LNCaP clone FGC (cell line): ENCODE measurements around the gene HCN2.

Source experiments
- DNase-seq: peaks from one replicate; pipeline ENCODE4 v3.0.0-alpha.2; 2011; ENCODE audit warnings: low read depth
- H3K4me3 ChIP-seq: 2 replicates; pipeline ENCODE4 v1.5.1; 2011; ENCODE audit warnings: mild to moderate bottlenecking, low read depth, low read length, control low read depth
- CTCF ChIP-seq: IDR thresholded peaks from 2 replicates; pipeline ENCODE4 v1.5.1; 2012; ENCODE audit warnings: mild to moderate bottlenecking; ENCODE audit not compliant: control insufficient read depth, insufficient read depth; ENCODE audit errors: extremely low read depth

Gene HCN2

GRCh38 chr19:572140-572742, 17.4 kb upstream of the HCN2 start, which contains the start of gene BSG:
Gene BSG, plus strand, starts transcription at chr19:572596. Its CDS starts 39 bp downstream, at chr19:572635.
- DNase-seq, result peak; percentile 90
- H3K4me3 ChIP-seq, result peak within 1 kb of the TSS; percentile 97
- no peak for TF ChIP-seq CTCF

GRCh38 chr19:572743-573518, 16.8 kb upstream of the HCN2 start:
- no peak for TF ChIP-seq CTCF

GRCh38 chr19:573519-573825, 16.2 kb upstream of the HCN2 start:
- no peak for TF ChIP-seq CTCF
- no peak for DNase-seq
- H3K4me3 ChIP-seq, result peak overlapping the region; percentile 97

More at GRCh38 chr19:572743-573518, 16.8 kb upstream of the HCN2 start:
- H3K4me3 ChIP-seq, result peak overlapping the region; percentile 97
- DNase-seq, result peak; percentile 34

GRCh38 chr19:574658-575526, 14.8 kb upstream of the HCN2 start:
- no peak for DNase-seq
- peak overlapping the region; percentile 50 for H3K4me3 ChIP-seq
- no peak for TF ChIP-seq CTCF

- no peak for DNase-seq
- peak overlapping the region; percentile 50 for H3K4me3 ChIP-seq
- TF ChIP-seq CTCF, result no peak
Observed at GRCh38 chr19:575527-576506, 13.9 kb upstream of the HCN2 start.
